Epithelial cell of esophagus (primary cell): ENCODE measurements around the gene KIF26B.

ENCODE experiments used
- DNase-seq: peaks from one replicate; pipeline ENCODE4 v3.0.0; 2010; ENCODE audit warnings: low read depth
- H3K4me3 ChIP-seq: 2 replicates; pipeline ENCODE4 v1.5.1; 2011; ENCODE audit warnings: mild to moderate bottlenecking, low read length, control low read depth
- CTCF ChIP-seq: IDR thresholded peaks from 2 replicates; pipeline ENCODE4 v1.5.1; 2011; ENCODE audit warnings: low read depth, mild to moderate bottlenecking, low read length, control low read depth, inconsistent platforms; ENCODE audit not compliant: insufficient read depth; ENCODE audit errors: missing control alignments

The KIF26B gene

GRCh38 chr1:245748646-245749045 lies 593.9 kb downstream of the KIF26B start:
- no peak for TF ChIP-seq CTCF
- no peak for DNase-seq
- no peak overlapping the region for H3K4me3 ChIP-seq

GRCh38 chr1:245749053-245749452 lies 594.3 kb downstream of the KIF26B start:
- TF ChIP-seq CTCF, result no peak
- no peak for DNase-seq

GRCh38 chr1:245750261-245750660 lies 595.5 kb downstream of the KIF26B start:
- no peak overlapping the region for H3K4me3 ChIP-seq
- no peak for DNase-seq
- TF ChIP-seq CTCF, result no peak

More at GRCh38 chr1:245749053-245749452, 594.3 kb downstream of the KIF26B start:
- H3K4me3 ChIP-seq, result no peak overlapping the region

GRCh38 chr1:245751116-245751515 lies 596.3 kb downstream of the KIF26B start:
- H3K4me3 ChIP-seq, result no peak overlapping the region
- no peak for TF ChIP-seq CTCF
- no peak for DNase-seq

GRCh38 chr1:245751726-245752470 lies 597.1 kb downstream of the KIF26B start:
- TF ChIP-seq CTCF, result no peak
- no peak for DNase-seq
- H3K4me3 ChIP-seq, result no peak overlapping the region

GRCh38 chr1:245752561-245752960 lies 597.8 kb downstream of the KIF26B start:
- no peak for DNase-seq
- TF ChIP-seq CTCF, result no peak
- no peak overlapping the region for H3K4me3 ChIP-seq

- no peak for TF ChIP-seq CTCF
- no peak overlapping the region for H3K4me3 ChIP-seq
Measured at GRCh38 chr1:245753807-245754206, 599.0 kb downstream of the KIF26B start.

More at GRCh38 chr1:245753807-245754206, 599.0 kb downstream of the KIF26B start:
- no peak for DNase-seq
